Neutrophil (primary cell): Measurements from ENCODE around the gene NXPH3.

Experiments
- H3K27ac ChIP-seq: fragments of 200-600 bp; sonication (generic); 2 replicates; pipeline ENCODE4 v1.5.1; 2016; ENCODE audit warnings: mild to moderate bottlenecking, moderate library complexity
- H3K27me3 ChIP-seq: fragments of 200-600 bp; sonication (generic); 2 replicates; pipeline ENCODE4 v1.6.0; 2016; ENCODE audit warnings: mild to moderate bottlenecking
- H3K36me3 ChIP-seq: fragments of 200-600 bp; sonication (generic); 2 replicates; pipeline ENCODE4 v1.5.1; 2017
- H3K4me1 ChIP-seq, 2 experiments: fragments of 200-600 bp in 1 of 2; sonication (generic) in 1 of 2; 1 replicate in 1 of 2; 2 replicates in 1 of 2; pipeline versions ENCODE4 v1.5.1 to v1.6.1; 2013 to 2016; ENCODE audit warnings: low read depth in 1 of 2, low read length in 1 of 2, mild to moderate bottlenecking in 1 of 2, moderate library complexity in 1 of 2; ENCODE audit not compliant: control insufficient read depth in 1 of 2, insufficient read depth in 1 of 2
- H3K4me3 ChIP-seq, 2 experiments: fragments of 200-600 bp in 1 of 2; sonication (generic) in 1 of 2; 1 replicate in 1 of 2; 2 replicates in 1 of 2; pipeline ENCODE4 v1.5.1; 2013 to 2016; ENCODE audit warnings: low read depth in 1 of 2, low read length in 1 of 2, mild to moderate bottlenecking in 1 of 2, moderate library complexity in 1 of 2
- H3K9me3 ChIP-seq: fragments of 200-600 bp; sonication (generic); 2 replicates; pipeline ENCODE4 v1.5.1; 2016
- CTCF ChIP-seq: fragments of 200-600 bp; sonication (generic); IDR thresholded peaks from 2 replicates; pipeline ENCODE4 v1.5.1; 2016; ENCODE audit warnings: antibody characterized with exemption

Gene NXPH3

GRCh38 chr17:49579522-49579921 lies 3.9 kb downstream of the NXPH3 start:
- Histone ChIP-seq H3K36me3 (no peaks in the 10 kb centered on the region), H3K27ac (no peak overlapping the region), H3K4me3 (no peak overlapping the region), H3K4me1 (peaks cover 8 to 19% of the 10 kb centered on the region in 2 experiments), H3K27me3 (peaks cover 52% of the 10 kb centered on the region), H3K9me3 (no peaks in the 10 kb centered on the region)
- no peak for TF ChIP-seq CTCF

GRCh38 chr17:49580055-49580721 lies 4.5 kb downstream of the NXPH3 start:
- peaks cover 45% of the 10 kb centered on the region for H3K27me3 ChIP-seq
- H3K9me3 ChIP-seq = no peaks in the 10 kb centered on the region
- peaks cover 8 to 18% of the 10 kb centered on the region in 2 experiments for H3K4me1 ChIP-seq
- TF ChIP-seq CTCF = no peak
- H3K4me3 ChIP-seq = no peak overlapping the region
- no peak overlapping the region for H3K27ac ChIP-seq
- H3K36me3 ChIP-seq = no peaks in the 10 kb centered on the region

- peaks cover 5 to 8% of the 10 kb centered on the region in 2 experiments for H3K4me1 ChIP-seq
- peaks cover 36% of the 10 kb centered on the region for H3K27me3 ChIP-seq
- no peak overlapping the region for H3K27ac ChIP-seq
- TF ChIP-seq CTCF = no peak
- no peaks in the 10 kb centered on the region for H3K9me3 ChIP-seq
- H3K36me3 ChIP-seq = no peaks in the 10 kb centered on the region
- no peak overlapping the region for H3K4me3 ChIP-seq
Measured at GRCh38 chr17:49580981-49581647, 5.4 kb downstream of the NXPH3 start.

GRCh38 chr17:49581648-49581998 lies 6.0 kb downstream of the NXPH3 start:
- Histone ChIP-seq H3K27ac (no peak overlapping the region), H3K4me3 (no peak overlapping the region), H3K36me3 (no peaks in the 10 kb centered on the region), H3K27me3 (peaks cover 31% of the 10 kb centered on the region), H3K4me1 (peaks cover 0 to 3% of the 10 kb centered on the region in 2 experiments), H3K9me3 (no peaks in the 10 kb centered on the region)
- no peak for TF ChIP-seq CTCF

GRCh38 chr17:49582055-49582722 lies 6.5 kb downstream of the NXPH3 start:
- H3K27ac ChIP-seq = no peak overlapping the region
- peaks cover 25% of the 10 kb centered on the region for H3K27me3 ChIP-seq
- TF ChIP-seq CTCF = no peak
- no peaks in the 10 kb centered on the region for H3K9me3 ChIP-seq
- H3K36me3 ChIP-seq = no peaks in the 10 kb centered on the region
- H3K4me1 ChIP-seq = no peaks in the 10 kb centered on the region
- H3K4me3 ChIP-seq = no peak overlapping the region
